GM23338 (cell line): Measurements from ENCODE around the gene SERP1. TPM values are rescaled to one million over a fixed set of nuclear protein-coding genes. Genes with fewer than 3 reads are reported as not detected.

Source experiments
- ATAC-seq: fragments of 200-7000 bp; cut with Tn5 transposase; 3 replicates; pipeline ENCODE4 v1.9.1; 2020
- DNase-seq: peaks from one replicate; pipeline ENCODE4 v3.0.0-alpha.2; 2015; ENCODE audit warnings: low spot score
- H2AFZ ChIP-seq: fragments of 200-600 bp; sonication (generic); 2 replicates; pipeline ENCODE4 v1.8.0; 2016; ENCODE audit warnings: antibody characterized with exemption, mild to moderate bottlenecking, moderate library complexity
- H3F3A ChIP-seq: fragments of 200-600 bp; sonication (generic); replicated peaks from 2 replicates; pipeline ENCODE4 v1.8.0; 2017; ENCODE audit warnings: antibody characterized with exemption, mixed run types, low read depth
- H3K27ac ChIP-seq: fragments of 200-600 bp; sonication (generic); 2 replicates; pipeline ENCODE4 v1.6.1; 2016; ENCODE audit warnings: low read depth
- H3K27me3 ChIP-seq: fragments of 200-600 bp; sonication (generic); 2 replicates; pipeline ENCODE4 v1.8.0; 2016; ENCODE audit warnings: mild to moderate bottlenecking, mixed run types, moderate library complexity; ENCODE audit not compliant: insufficient read depth
- H3K36me3 ChIP-seq: fragments of 200-600 bp; sonication (generic); 2 replicates; pipeline ENCODE4 v1.8.0; 2016; ENCODE audit warnings: mild to moderate bottlenecking; ENCODE audit not compliant: insufficient read depth
- H3K4me1 ChIP-seq: fragments of 200-600 bp; sonication (generic); 2 replicates; pipeline ENCODE4 v1.8.0; 2016; ENCODE audit warnings: mild to moderate bottlenecking, moderate library complexity; ENCODE audit not compliant: insufficient read depth
- H3K4me2 ChIP-seq: fragments of 200-600 bp; sonication (generic); 2 replicates; pipeline ENCODE4 v1.7.1; 2017; ENCODE audit warnings: mixed run types
- H3K4me3 ChIP-seq: fragments of 200-600 bp; sonication (generic); 2 replicates; pipeline ENCODE4 v1.6.1; 2016; ENCODE audit warnings: mixed run types
- H3K79me2 ChIP-seq: fragments of 200-600 bp; sonication (generic); replicated peaks from 2 replicates; pipeline ENCODE4 v1.8.0; 2017; ENCODE audit warnings: mild to moderate bottlenecking; ENCODE audit not compliant: insufficient read depth
- H3K9me2 ChIP-seq: fragments of 200-600 bp; sonication (generic); 2 replicates; pipeline ENCODE4 v1.8.0; 2017; ENCODE audit not compliant: insufficient read depth
- H4K20me1 ChIP-seq: fragments of 200-600 bp; sonication (generic); replicated peaks from 2 replicates; pipeline ENCODE4 v1.8.0; 2017; ENCODE audit warnings: mild to moderate bottlenecking; ENCODE audit not compliant: insufficient read depth
- H3K27ac Mint-ChIP-seq: 2 replicates; pipeline ENCODE4 v1.8.0; 2020; ENCODE audit warnings: inconsistent platforms, mild to moderate bottlenecking, moderate library complexity, mixed read lengths
- H3K27me3 Mint-ChIP-seq: 3 replicates; pipeline ENCODE4 v1.8.0; 2022; ENCODE audit warnings: low read depth, mild to moderate bottlenecking, moderate library complexity, mixed read lengths, inconsistent platforms; ENCODE audit not compliant: insufficient read depth, poor library complexity
- H3K36me3 Mint-ChIP-seq: 3 replicates; pipeline ENCODE4 v1.8.0; 2021; ENCODE audit warnings: low read depth, mild to moderate bottlenecking, inconsistent platforms, moderate library complexity, mixed read lengths
- H3K4me1 Mint-ChIP-seq: 3 replicates; pipeline ENCODE4 v1.8.0; 2020; ENCODE audit warnings: mild to moderate bottlenecking, inconsistent platforms, mixed read lengths
- H3K4me3 Mint-ChIP-seq: 3 replicates; pipeline ENCODE4 v1.8.0; 2021; ENCODE audit warnings: moderate library complexity, mild to moderate bottlenecking, inconsistent platforms, mixed read lengths
- H3K9me3 Mint-ChIP-seq: 3 replicates; pipeline ENCODE4 v1.8.0; 2020; ENCODE audit warnings: moderate library complexity, mild to moderate bottlenecking, inconsistent platforms, mixed read lengths
- CREB1 ChIP-seq: fragments of 250-450 bp; sonication (Bioruptor Pico); IDR thresholded peaks from 2 replicates; pipeline ENCODE4 v1.5.0; 2020; ENCODE audit warnings: low read depth, mild to moderate bottlenecking, moderate library complexity
- CTCF ChIP-seq, 2 experiments: fragments of 200-600 bp in 1 of 2; sonication (generic) in 1 of 2; conservative IDR thresholded peaks; 2 replicates each; pipeline versions ENCODE4 v1.5.1 to v1.6.1; 2016 to 2017; ENCODE audit warnings: antibody characterized with exemption in 2 of 2, low read depth in 2 of 2, mild to moderate bottlenecking in 2 of 2, moderate library complexity in 1 of 2
- EZH2 ChIP-seq: fragments of 200-600 bp; sonication (generic); IDR thresholded peaks from one replicate; pipeline ENCODE4 v1.8.0; 2017; ENCODE audit warnings: antibody characterized with exemption, mild to moderate bottlenecking, low read depth; ENCODE audit not compliant: unreplicated experiment
- JUNB ChIP-seq: IDR thresholded peaks from one replicate; pipeline ENCODE4 v1.6.1; 2016; ENCODE audit warnings: antibody characterized with exemption; ENCODE audit not compliant: unreplicated experiment
- NANOG ChIP-seq: IDR thresholded peaks from 2 replicates; pipeline ENCODE4 v1.6.1; 2016; ENCODE audit warnings: antibody characterized with exemption, borderline replicate concordance
- STAT1 ChIP-seq: IDR thresholded peaks from one replicate; pipeline ENCODE4 v1.6.1; 2016; ENCODE audit warnings: antibody characterized with exemption; ENCODE audit not compliant: unreplicated experiment
- ZNF331 ChIP-seq: fragments of 250-450 bp; sonication (Bioruptor Pico); IDR thresholded peaks from 2 replicates; pipeline ENCODE4 v1.5.0; 2020; ENCODE audit warnings: low read depth, mild to moderate bottlenecking, moderate library complexity
- polyA plus RNA-seq: library from polyadenylated mRNA; unstranded; fragments of >200 nt; fragmentation: Nextera tagmentation; extraction: Ambion mirVana; gene quantifications from 2 replicates; pipeline ENCODE4 v1.2.1, GENCODE V29; 2016
- total RNA-seq: library from RNA; depleted of rRNA; stranded (reverse); fragments of >200 nt; shearing (Covaris generic); gene quantifications from 2 replicates; pipeline ENCODE4 v1.2.3, GENCODE V29; 2014

The SERP1 gene
- total and polyA plus RNA-seq, 2 experiments from 2014 or later = 211 to 252 TPM

- no peak overlapping the region for H2AFZ ChIP-seq
- no peaks in the 10 kb centered on the region for H3F3A ChIP-seq
- no peak overlapping the region for H3K4me2 ChIP-seq
- no peak for TF ChIP-seq CREB1
- TF ChIP-seq CTCF (conservative IDR thresholded peaks at IDR 0.05; ENCODE audit: low read depth in 2 of 2) = no peak
- no peaks in the 10 kb centered on the region for H3K36me3 ChIP-seq
- no peaks in the 10 kb centered on the region; the same call in 1 of the 2 replicates for H4K20me1 ChIP-seq
- H3K36me3 Mint-ChIP-seq = no peaks in the 10 kb centered on the region
- H3K27ac Mint-ChIP-seq = no peak overlapping the region
- H3K4me1 Mint-ChIP-seq = no peaks in the 10 kb centered on the region
- ATAC-seq = no peak
- H3K27ac ChIP-seq = no peak overlapping the region
- H3K4me1 ChIP-seq = no peaks in the 10 kb centered on the region
- no peak for DNase-seq
- H3K9me3 Mint-ChIP-seq = no peaks in the 10 kb centered on the region
- H3K4me3 ChIP-seq = no peak overlapping the region
- no peak overlapping the region for H3K4me3 Mint-ChIP-seq
- H3K27me3 ChIP-seq = no peaks in the 10 kb centered on the region
- no peaks in the 10 kb centered on the region for H3K9me2 ChIP-seq
- H3K79me2 ChIP-seq = no peaks in the 10 kb centered on the region
- no peaks in the 10 kb centered on the region for H3K27me3 Mint-ChIP-seq
These were observed 11.1 kb downstream of the SERP1 start for GRCh38 chr3:150535204-150535603.

GRCh38 chr3:150531775-150532174, 14.5 kb downstream of the SERP1 start:
- Histone ChIP-seq H3K79me2 (no peaks in the 10 kb centered on the region), H3K4me1 (peaks cover 16% of the 10 kb centered on the region; the same call in 1 of the 2 replicates), H3K36me3 (no peaks in the 10 kb centered on the region), H3K4me3 (no peak overlapping the region), H4K20me1 (no peaks in the 10 kb centered on the region), H3F3A (no peaks in the 10 kb centered on the region), H2AFZ (no peak overlapping the region), H3K9me2 (no peaks in the 10 kb centered on the region), H3K4me2 (no peak overlapping the region), H3K27me3 (no peaks in the 10 kb centered on the region), H3K27ac (no peak overlapping the region)
- Mint-ChIP-seq H3K4me3 (no peak overlapping the region), H3K36me3 (no peaks in the 10 kb centered on the region), H3K27me3 (no peaks in the 10 kb centered on the region), H3K27ac (no peak overlapping the region), H3K9me3 (no peaks in the 10 kb centered on the region), H3K4me1 (peaks cover 19% of the 10 kb centered on the region)
- no peak for TF ChIP-seq EZH2
- no peak for TF ChIP-seq CTCF (conservative IDR thresholded peaks at IDR 0.05; ENCODE audit: low read depth in 2 of 2)
- no peak for TF ChIP-seq ZNF331 (CRISPR knock-in tag)
- DNase-seq (no peak), ATAC-seq (no peak)

- no peaks in the 10 kb centered on the region for H3K9me2 ChIP-seq
- peak overlapping the region; percentile 50 for H3K4me2 ChIP-seq
- no peaks in the 10 kb centered on the region for H3K9me3 Mint-ChIP-seq
- H3F3A ChIP-seq = no peaks in the 10 kb centered on the region
- H3K36me3 Mint-ChIP-seq = no peaks in the 10 kb centered on the region
- H2AFZ ChIP-seq = no peak overlapping the region
- no peaks in the 10 kb centered on the region for H3K79me2 ChIP-seq
- DNase-seq = no peak
- H3K4me1 Mint-ChIP-seq = peaks cover 21% of the 10 kb centered on the region
- H3K27ac Mint-ChIP-seq = peak overlapping the region; percentile 26; the same call in 1 of the 2 replicates
- 0 out of 2 replicates have a peak overlapping the region, but pooled peaks have one; percentile 6 for H3K27ac ChIP-seq
- ATAC-seq = no peak
- no peaks in the 10 kb centered on the region for H3K27me3 ChIP-seq
- H3K4me3 ChIP-seq = peak overlapping the region; percentile 21; the same call in 1 of the 2 replicates
- no peaks in the 10 kb centered on the region for H4K20me1 ChIP-seq
- peak overlapping the region; percentile 47; the same call in 2 of the 3 replicates for H3K4me3 Mint-ChIP-seq
- peaks cover 4% of the 10 kb centered on the region for H3K27me3 Mint-ChIP-seq
- no peaks in the 10 kb centered on the region for H3K36me3 ChIP-seq
- peaks cover 16% of the 10 kb centered on the region; the same call in 1 of the 2 replicates for H3K4me1 ChIP-seq
- TF ChIP-seq JUNB (no peak), STAT1 (no peak), NANOG (no peak), ZNF331 (CRISPR knock-in tag) (no peak)
These were observed 17.9 kb downstream of the SERP1 start for GRCh38 chr3:150528354-150528797.
